Amniotic epithelial cell (primary cell): ENCODE measurements around the gene SAXO1.

ENCODE experiments used
- DNase-seq: peaks from one replicate; pipeline ENCODE4 v3.0.0-alpha.2; 2010; ENCODE audit warnings: low read depth

SAXO1 gene

DNA sequence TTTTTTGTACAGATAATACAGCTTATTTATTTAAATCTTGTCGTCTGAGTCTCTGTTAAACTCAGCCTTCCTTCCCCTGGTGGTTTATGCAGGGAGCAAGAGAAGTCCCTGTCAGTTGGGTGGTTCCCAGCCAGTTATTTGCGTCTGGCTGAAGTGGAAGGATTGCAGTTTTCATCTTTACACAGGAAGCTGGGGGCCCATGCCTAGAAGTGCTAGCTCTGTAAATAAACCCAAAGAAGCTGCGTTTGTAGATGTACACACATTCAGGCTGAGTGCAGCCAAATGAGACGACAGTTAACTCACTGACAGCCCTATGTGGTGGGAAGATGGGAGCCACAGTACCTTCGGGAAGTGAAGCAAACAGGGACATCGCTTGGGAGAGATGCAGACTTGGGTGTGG lies 122.1 kb downstream of the SAXO1 start:
- DNase-seq: no peak

DNA sequence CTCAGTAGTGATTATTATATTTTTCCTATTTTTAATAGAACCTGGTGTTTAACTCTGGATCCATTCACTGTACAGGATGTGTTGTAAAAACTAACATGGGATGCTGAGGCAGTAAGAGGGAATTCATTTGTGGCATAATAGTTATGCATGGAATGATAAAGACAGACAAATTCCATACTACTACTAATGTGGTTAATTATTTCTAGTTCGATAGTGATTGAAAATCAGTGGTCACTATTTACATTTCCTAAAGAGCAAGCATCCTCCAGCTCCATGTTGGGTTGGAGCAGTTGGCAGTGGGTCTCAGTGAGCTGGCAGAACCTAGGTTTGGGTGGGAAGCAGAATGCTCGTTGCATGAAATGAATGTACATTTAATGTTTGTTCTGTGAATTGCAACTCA lies 122.6 kb downstream of the SAXO1 start:
- DNase-seq: no peak

DNA sequence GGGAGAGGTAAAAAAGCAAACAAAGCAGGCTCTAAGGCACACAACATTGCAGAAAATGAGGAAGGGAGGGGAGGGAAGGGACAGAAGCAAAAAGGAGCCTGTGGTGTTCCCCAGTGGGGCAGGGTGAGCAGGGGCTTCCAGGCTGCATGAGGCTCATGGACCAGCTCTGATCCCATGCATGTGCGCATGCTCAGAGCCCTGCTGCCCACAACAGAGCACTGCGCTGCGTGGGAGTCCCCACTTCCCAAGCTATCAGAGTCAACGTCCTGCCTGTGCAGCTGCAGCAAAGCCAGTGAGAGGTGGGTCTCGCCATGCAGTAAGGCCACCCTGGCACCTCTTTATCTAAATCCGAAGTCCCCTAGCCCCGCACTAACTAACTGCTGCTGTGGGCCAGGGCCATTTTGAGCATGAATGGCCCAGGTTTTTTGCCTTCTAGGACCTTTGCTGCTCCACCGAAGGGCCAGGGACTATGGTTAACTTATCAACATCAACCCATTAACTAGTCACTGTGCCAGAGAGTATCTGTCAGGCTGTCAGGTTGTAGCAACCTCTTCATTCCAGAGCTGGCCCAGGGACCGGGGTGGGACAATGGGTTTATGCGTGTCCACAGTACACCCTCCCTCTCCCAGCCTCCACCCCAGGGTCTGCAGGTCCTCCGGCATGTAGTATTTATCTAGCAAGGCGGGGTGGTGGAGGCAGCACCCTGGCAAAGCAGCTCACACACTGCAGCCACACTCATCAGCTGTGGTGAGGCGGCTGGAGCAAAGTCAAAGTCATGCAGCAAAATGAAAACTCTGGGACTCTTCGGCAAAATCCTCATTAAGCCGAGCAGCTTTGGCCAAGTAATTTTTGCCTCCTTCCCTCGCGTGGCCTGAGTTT lies 123.6 kb downstream of the SAXO1 start:
- no peak for DNase-seq

DNA sequence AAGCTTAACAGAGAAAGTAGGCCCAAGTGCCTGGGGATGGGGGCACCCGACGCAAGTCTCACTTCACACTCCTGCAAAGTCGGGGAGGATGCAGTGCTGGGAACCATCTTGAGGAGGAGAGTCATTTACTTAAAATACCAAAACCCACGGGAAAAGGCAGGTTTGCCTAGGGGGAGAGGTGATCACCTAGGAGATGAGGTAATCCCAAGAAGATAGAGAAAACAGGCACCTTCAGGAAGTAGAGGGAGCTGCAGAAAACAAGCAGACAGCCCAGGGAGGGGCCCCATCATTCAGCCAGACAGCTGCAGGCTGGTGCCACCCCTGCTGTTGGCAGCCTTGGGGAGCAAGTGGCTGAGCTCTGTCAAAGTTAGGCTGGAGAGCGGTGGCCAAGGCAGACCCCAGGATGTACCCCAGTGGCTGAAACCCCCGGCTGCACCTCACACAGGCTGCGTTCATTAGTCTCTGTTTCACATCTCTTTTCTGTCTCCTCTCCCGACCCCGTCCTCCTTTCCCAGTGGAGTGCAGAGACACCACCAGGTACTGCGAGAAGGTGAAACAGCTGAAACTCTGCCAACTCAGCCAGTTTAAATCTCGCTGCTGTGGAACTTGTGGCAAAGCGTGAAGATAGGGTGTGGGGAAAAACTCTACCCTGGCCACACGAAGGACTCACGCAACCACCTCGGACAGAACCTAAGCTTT lies 124.9 kb downstream of the SAXO1 start:
- no peak for DNase-seq

DNA sequence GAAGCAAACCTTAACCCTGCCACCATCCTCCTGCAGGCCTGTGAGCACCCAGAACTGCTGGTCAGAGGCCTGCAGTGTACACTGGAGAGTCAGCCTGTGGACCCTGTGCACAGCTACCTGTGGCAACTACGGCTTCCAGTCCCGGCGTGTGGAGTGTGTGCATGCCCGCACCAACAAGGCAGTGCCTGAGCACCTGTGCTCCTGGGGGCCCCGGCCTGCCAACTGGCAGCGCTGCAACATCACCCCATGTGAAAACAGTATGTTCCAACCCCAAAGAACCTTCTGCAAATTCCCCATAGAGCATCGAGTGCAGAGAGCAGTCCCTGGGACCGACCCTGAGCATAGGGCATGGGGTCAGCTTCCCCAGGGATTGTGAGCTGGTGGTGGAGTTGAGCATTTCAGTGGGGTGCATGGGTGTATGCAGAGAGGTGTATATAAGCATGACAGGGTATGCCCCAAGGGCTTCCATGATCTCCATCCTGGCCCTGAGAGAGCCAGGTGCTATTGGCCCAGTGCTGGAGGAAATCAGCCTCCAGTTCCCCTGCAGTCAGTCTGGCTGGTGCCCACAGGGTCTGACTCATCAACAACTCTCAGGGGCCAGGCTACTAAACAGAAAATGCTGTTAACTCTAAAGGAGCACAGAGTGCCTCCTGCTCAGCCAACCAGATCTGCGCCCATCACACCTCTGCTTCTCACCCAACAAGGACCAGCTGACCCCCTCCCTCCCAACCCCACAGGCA lies 126.2 kb downstream of the SAXO1 start:
- peak; percentile 43 for DNase-seq

DNA sequence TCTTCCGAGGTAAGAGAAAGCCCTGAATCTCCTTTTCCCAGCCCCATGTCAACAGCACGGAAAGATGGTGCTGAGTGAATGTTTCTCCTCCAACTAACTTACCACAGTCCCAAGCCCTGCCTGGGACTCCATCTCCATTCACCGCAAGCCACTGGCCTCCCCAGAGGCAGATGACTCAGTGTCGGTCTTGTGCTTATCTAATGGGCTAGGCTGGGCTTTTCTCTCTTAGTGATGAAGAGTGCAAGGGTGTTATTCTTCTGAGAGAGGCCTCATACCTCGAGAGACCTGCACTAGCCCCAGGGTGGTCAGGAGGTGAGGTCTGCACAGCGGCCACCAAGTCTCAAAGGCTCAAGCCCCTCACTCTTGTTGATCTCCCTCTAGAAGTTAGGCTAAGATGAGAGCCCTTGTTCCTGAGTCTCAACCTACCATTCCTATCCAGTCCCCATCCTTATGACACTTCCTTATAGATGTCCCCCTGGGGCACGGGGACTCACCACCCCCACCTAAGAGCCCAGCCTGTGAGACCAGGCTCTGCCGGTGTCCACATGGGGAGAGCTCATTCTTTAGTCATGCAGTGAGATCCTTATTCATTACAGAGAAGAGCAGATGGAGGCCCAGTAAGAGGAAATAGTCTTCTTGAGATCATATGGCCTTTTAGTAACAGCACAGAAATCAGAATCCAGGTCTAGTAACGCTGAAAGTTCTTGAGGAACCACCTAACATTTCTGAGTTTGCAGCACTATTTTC lies 127.0 kb downstream of the SAXO1 start:
- DNase-seq: peak; percentile 55

DNA sequence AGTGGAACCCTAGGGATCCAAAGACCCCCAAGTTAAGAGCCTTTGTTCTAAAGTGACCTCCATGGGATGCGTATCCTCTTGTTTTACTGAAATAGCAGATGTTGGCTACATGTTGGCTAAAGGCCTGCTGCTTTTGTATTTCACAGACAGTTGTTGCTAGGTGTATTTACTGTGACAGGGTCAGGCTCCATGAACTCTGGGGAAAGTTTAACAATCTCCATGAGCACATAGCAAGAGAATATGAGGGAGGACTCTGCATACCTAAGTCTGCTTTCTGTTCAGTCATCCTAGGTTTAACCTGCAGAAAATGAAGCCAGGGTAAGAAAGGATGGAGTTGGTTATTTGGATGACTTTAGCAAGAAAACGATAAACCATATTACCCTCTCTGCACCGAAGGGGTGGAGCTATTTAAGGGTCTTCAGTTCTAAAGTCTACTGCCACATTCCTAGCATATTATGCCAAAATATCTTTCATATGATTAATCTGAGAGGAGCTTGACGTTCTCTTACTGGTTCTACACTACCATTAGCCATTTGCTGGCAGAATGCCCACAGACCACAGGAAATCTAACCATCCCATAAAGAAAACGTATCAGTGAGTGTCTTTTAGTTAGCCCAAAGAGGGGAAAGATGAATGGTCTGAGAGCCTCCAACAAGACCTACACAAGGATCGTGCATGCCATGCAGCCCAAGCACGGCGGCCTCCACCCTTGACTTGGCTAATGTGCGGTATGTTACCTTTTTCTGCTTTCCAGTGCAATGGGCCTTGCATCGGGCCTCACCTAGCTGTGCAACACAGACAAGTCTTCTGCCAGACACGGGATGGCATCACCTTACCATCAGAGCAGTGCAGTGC lies 127.8 kb downstream of the SAXO1 start:
- no peak for DNase-seq

DNA sequence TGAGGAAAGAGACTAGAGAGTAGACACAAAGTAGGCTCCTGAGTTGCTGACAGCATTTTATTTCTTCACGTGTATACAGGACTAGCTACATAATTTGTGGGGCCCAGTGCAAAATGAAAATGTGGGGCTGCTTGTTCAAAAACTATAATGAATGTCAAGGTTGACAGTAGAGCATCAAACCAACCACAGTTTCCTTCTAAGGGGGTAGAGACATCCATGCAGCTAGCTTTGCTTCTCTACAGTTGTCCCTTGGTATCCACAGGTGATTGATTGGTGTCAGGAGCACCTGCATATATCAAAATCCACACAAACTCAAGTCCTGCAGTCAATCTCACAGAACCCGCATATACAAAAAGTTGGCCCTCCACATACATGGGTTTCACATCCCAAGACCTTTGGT lies 129.6 kb downstream of the SAXO1 start:
- no peak for DNase-seq

DNA sequence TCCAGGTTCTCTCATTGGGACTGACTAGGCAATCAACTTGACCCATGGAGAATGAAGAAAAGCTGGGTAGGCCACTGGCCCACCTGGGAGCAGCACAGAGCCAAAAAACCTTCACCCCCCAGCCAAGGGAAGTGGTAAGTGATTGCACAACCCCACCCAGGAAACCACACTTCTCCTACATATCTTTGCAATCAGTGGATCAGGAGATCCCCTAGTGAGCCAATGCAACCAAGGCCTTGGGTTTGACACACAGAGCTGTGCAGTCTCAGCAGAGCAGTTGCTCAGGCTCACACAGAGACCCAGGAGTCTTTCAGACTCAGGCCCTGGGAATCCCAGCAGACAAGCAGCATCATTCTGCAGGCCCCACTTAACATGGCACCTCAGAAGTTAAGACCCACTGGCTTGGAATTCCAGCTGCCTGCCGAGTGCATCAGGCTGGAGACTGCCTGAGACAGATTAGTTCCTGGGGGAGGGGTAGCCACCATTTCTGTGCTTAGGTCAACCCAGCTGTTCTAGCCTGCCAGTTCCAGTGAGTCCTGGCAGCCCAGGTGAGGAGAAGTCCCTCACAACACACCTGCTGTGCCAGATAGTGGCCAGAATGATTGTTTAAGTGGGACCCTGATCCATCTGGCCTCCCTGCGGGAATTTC lies 136.4 kb downstream of the SAXO1 start:
- no peak for DNase-seq

DNA sequence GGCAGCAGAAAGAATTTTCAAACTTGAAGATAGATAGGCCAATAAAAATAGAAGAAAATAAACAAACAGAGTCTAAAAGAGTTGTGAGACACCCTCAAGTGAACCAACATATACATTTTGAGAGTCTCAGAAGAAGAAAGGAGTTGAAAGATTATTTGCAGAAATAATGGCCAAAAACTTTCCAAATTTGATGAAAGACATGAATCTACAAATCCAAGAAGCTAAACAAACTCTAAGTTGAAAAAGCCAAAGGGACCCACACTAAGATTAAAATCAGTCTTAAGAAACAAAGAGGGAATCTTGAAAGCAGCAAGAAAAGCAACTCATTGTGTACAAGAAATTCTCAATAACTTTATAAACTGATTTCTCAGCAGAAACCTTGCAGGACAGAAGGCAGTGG lies 137.0 kb downstream of the SAXO1 start:
- DNase-seq: no peak

DNA sequence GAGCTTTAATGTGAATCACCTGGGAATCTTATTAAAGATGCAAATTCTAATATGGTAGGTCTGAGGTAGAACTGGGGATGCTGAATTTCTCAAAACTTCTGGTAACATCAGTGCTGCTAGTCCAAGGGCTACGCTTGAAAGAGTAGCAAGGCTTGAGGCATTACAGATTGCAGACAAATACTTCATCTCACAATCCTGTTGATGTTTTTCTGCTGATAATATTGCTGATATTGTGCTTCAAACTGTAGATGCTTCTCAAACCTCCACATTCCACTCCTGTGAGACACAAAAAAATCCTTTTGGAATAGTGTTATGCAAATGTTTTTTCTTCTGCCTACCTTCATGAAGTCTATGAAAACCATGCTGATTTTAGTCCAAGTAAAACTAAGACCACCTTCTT lies 139.5 kb downstream of the SAXO1 start:
- peak; percentile 37 for DNase-seq

DNA sequence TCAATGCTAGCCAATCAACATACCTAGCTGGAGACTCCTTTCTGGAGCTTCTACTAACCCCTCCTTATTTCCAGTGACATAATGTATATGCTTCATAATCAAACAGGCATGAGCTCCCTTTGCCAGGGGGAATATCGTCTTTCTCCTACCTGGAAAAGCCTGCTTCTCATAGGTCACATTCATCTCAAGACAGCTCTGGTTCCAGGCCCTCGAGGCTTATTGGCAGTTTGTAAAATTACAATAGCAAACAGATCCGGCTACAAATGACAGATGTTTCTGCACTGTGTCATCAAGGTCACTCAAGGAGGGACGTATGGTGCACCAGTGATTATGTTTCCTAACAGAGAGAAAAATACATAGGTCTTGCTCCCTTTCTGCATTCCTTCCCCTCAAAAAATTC lies 140.0 kb downstream of the SAXO1 start:
- DNase-seq: no peak

DNA sequence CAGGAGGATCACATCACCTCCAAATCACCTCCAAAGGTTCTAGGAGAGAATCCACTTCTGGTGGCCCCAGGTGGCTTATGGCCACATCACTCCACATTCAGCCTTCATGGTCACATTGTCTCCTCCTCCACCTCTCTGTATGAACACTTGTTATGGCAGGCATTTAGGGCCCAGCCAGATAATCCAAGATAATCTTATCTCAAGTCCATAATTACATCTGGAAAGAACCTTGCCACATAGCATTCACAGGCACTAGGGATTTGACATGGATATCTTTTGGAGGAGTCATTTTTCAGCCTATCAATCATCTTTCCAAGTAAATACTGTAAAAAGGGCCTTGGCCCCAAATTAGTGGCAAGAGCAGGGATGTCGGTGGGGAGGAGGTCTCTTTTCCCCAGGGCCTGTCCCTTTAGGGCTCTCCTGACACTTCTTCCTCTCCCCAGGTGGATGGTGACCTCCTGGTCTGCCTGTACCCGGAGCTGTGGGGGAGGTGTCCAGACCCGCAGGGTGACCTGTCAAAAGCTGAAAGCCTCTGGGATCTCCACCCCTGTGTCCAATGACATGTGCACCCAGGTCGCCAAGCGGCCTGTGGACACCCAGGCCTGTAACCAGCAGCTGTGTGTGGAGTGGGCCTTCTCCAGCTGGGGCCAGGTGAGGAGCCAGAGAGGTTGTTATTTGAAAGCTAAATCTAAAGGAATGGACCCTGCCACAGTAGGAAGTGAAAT lies 140.9 kb downstream of the SAXO1 start:
- DNase-seq: peak; percentile 35

DNA sequence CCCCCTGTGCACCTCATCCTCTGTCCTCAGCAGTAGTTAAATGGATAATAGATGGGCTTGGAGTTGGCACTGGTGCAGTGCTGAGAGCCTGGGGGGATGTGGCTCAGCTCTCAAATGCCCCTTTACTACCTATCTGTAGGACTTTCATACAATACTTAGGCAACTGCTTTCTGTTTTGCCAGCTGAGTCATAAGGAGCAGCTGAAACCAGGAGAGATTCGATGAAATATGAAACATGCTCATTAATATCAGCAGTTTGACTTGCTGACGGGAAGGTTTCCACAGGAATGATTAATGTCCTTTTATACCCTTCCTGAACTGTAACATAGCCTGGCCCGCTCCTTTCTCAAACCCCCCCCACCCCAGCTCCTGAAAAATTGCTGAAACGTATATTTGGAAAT lies 142.6 kb downstream of the SAXO1 start:
- peak; percentile 79 for DNase-seq

DNA sequence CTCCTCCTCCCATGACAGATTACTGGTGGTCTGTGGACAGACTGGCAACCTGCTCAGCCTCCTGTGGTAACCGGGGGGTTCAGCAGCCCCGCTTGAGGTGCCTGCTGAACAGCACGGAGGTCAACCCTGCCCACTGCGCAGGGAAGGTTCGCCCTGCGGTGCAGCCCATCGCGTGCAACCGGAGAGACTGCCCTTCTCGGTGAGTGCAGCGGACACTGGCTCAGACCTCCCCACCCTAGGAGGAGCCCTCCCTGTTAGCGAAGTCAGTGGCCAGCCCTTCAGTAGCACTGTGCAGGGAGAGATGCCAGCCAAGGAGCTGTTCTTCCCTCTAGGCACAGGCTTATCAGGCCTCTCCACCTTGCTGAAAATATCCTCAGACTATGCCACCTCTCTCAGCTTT lies 143.5 kb downstream of the SAXO1 start:
- DNase-seq: no peak

DNA sequence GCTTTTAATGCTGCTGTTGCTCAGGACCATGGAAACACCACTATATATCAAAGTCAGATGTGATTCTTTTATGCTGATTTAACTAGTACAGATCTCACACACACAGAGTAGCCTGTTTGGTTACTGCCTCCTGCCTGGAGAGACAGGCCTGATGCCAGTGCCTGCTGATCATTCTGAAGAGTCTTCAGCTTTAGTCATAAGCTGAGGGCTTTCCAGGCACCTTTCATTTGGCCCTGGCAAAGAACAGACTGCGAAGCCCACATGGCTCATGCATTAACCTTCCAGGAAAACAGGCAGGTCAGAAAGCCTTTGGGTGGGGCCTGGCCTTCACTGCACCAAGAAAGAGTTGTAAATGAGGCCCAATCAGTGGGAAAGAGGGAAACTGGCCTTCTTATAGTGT lies 144.7 kb downstream of the SAXO1 start:
- peak; percentile 35 for DNase-seq

DNA sequence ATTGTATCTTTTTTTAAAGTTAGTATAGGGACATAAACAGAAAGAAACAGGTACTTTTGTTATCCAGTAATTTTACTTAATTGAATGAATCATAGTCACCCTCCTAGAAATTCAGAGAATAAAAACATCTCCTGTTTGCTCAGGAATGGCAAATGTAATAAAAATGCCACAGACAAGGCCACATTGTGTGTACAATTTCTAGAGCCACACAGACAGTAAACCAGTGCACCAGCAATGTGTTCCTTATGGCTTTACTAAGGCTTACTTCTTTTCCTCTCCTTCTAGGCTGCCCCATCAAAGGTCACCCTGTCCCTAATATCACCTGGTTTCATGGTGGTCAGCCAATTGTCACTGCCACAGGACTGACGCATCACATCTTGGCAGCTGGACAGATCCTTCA lies 145.5 kb downstream of the SAXO1 start:
- DNase-seq: no peak

DNA sequence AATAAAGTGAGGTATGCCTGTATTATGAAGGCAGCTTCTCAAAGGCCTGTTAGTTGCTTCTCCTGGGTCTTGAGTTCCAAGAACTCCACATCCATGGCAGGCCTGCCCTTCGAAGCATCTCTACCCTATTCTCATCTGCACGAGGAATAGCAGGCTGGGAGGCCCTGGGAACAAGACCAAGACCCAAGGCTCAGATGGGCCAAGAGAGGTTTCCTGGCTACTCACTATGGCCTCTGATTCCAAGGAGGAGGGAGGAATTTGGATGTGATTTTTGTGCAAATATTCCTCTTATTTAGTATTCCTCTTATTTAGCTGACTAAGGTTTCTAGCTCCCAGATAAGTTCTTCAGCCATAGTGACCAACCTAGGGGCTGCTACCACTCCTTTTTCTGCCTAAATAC lies 151.3 kb downstream of the SAXO1 start:
- no peak for DNase-seq

DNA sequence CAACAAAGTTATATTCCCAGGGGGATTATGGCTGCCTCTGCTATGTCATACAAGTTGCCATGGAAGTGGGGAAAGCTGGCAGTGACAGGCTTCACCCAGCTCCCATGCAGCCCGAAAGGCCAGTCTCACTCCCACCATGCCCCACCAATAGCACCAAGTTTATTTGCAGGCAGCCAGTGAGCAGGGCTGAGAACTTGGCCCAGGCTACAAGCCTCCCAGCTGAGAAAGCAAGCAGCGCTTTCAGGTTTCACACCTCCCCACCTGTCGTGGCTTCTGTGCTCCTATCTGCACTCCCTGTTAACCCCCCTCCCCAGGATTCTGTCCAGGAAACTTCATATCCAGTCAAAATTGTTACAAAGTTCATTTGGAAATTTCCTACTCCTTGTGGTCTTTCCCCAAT lies 155.0 kb downstream of the SAXO1 start:
- DNase-seq: no peak
